GM06990 (cell line): ENCODE measurements around the gene CD4.
"Not testable (repeated sequence)": the region's sequence is repeated elsewhere in the genome, so short reads cannot be mapped to it uniquely, and the experiment has no call there.

Experiments used
- DNase-seq: peaks from one replicate; pipeline ENCODE4 v3.0.0-alpha.2; 2011; ENCODE audit not compliant: insufficient read length; ENCODE audit errors: extremely low read depth
- H3K27me3 ChIP-seq: replicated peaks from 2 replicates; pipeline ENCODE4 v1.6.0; 2011; ENCODE audit warnings: low read length; ENCODE audit not compliant: control insufficient read depth, insufficient read depth
- H3K36me3 ChIP-seq: 2 replicates; pipeline ENCODE4 v1.5.1; 2011; ENCODE audit warnings: low read length; ENCODE audit not compliant: control insufficient read depth, insufficient read depth
- H3K4me3 ChIP-seq: replicated peaks from 2 replicates; pipeline ENCODE4 v1.5.1; 2011; ENCODE audit warnings: low read depth, mild to moderate bottlenecking, control low read depth, low read length
- TF ChIP-seq, protein P1 (sequence below): IDR thresholded peaks from 2 replicates; pipeline ENCODE4 v1.5.1; 2011; ENCODE audit warnings: low read length, control low read depth, mild to moderate bottlenecking, inconsistent platforms; ENCODE audit not compliant: insufficient read depth, poor library complexity, severe bottlenecking

Gene CD4

DNA sequence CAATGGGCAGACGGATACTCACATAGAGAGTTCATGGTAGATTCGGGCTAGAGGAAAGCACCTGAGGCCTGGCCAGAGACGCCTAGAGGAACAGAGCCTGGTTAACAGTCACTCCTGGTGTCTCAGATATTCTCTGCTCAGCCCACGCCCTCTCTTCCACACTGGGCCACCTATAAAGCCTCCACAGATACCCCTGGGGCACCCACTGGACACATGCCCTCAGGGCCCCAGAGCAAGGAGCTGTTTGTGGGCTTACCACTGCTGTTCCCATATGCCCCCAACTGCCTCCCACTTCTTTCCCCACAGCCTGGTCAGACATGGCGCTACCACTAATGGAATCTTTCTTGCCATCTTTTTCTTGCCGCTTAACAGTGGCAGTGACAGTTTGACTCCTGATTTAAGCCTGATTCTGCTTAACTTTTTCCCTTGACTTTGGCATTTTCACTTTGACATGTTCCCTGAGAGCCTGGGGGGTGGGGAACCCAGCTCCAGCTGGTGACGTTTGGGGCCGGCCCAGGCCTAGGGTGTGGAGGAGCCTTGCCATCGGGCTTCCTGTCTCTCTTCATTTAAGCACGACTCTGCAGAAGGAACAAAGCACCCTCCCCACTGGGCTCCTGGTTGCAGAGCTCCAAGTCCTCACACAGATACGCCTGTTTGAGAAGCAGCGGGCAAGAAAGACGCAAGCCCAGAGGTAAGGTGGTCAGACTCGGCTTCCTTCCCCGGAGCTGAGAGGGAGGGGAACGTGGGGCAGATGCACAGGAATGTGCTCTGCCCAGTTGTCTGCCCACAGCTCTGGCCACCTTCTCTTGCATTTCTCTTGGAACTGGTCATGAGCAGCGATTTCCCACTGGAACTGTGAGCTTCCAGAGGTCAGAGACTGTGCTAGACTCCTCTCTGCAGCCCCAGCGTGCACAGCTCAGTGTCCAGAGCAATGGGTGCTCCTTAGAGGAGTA, at the start of gene CD4:
Gene CD4, plus strand, starts transcription at position 557 of the 953 bp plus-strand sequence. CDS start 10,611 bp downstream, outside the sequence.
- no peak for DNase-seq
- Histone ChIP-seq H3K4me3 (no peak within 1 kb of the TSS), H3K36me3 (no peaks in the 10 kb centered on the region), H3K27me3 (no peaks in the 10 kb centered on the region)
- TF ChIP-seq, protein P1, sequence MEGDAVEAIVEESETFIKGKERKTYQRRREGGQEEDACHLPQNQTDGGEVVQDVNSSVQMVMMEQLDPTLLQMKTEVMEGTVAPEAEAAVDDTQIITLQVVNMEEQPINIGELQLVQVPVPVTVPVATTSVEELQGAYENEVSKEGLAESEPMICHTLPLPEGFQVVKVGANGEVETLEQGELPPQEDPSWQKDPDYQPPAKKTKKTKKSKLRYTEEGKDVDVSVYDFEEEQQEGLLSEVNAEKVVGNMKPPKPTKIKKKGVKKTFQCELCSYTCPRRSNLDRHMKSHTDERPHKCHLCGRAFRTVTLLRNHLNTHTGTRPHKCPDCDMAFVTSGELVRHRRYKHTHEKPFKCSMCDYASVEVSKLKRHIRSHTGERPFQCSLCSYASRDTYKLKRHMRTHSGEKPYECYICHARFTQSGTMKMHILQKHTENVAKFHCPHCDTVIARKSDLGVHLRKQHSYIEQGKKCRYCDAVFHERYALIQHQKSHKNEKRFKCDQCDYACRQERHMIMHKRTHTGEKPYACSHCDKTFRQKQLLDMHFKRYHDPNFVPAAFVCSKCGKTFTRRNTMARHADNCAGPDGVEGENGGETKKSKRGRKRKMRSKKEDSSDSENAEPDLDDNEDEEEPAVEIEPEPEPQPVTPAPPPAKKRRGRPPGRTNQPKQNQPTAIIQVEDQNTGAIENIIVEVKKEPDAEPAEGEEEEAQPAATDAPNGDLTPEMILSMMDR: no peak

DNA sequence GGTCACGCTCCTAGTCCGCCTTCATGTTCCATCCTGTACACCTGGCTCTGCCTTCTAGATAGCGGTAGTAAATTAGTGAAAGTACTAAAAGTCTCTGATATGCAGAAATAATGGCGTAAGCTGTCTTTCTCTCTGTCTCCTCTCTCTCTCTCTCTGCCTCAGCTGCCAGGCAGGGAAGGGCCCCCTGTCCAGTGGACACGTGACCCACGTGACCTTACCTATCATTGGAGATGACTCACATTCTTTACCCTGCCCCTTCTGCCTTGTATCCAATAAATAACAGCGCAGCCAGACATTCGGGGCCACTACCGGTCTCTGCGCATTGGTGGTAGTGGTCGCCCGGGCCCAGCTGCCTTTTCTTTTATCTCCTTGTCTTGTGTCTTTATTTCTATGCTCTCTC, 47.2 kb upstream of the CD4 start:
- not testable (repeated sequence) for H3K4me3 ChIP-seq, H3K27me3 ChIP-seq, H3K36me3 ChIP-seq, DNase-seq

DNA sequence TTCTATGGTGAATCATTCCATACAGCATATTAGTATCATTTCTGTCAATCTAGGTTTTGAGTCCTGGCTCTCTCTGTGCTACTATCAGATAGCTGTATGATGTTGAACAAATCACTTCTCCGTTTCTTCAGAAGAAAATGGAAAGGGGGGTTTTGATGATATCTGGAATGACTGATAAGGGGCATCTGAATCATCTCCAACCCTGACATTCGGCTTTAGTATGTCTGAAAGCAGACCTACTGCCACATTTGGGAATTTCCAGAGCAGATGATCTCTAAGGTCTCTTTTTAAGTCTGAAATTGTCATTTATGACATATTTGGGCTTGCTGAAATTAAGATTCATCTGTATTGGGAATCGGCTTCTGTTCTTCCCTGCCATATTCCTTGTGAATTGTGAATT, 46.5 kb upstream of the CD4 start:
- TF ChIP-seq, protein P1: no peak
- no peaks in the 10 kb centered on the region for H3K27me3 ChIP-seq
- peaks cover 2% of the 10 kb centered on the region for H3K36me3 ChIP-seq
- no peak overlapping the region for H3K4me3 ChIP-seq
- no peak for DNase-seq

GRCh38 chr12:6743300-6743699, 46.0 kb upstream of the CD4 start:
- H3K36me3 ChIP-seq, H3K27me3 ChIP-seq, DNase-seq, H3K4me3 ChIP-seq: not testable (repeated sequence)

DNA sequence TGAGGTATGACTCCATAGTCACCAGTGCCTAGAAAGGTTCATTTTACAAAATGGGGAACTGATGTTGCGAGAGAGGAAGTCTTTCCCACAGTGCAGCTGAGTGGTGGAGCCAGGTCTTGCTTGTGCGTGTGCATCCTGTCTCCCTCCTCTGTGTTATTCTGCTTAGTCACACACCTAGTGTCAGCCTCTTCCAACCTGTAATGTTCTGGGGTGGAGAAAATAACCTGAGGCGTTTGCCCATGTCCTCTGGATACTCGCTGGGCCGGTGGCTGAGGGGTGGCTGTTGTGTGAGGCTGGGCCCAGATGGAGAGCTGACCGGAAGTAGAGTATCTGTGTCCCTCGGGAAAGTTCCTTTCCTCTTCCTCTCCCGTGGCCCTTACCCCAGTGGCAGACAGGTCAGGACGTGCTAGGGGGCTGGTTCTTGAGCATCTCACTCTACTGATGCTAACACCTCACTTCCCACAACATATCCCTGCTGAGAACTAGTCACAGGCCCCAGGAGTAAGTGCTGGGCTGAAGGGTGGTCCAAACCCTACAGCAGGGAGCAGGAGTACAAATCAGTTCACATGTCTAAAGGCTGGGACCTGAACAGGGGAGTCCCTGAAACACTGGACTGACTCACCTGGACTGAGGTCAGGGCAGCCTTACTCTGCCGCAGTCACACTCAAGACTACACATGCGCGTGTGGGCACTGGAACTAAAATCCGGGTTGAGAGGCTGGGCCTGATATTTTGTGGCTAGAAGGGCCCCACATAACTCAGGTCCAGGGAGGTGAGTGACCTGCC, 43.4 kb upstream of the CD4 start:
- H3K36me3 ChIP-seq: peaks cover 21% of the 10 kb centered on the region
- TF ChIP-seq, protein P1: no peak
- H3K27me3 ChIP-seq: no peaks in the 10 kb centered on the region
- H3K4me3 ChIP-seq: no peak overlapping the region
- no peak for DNase-seq

DNA sequence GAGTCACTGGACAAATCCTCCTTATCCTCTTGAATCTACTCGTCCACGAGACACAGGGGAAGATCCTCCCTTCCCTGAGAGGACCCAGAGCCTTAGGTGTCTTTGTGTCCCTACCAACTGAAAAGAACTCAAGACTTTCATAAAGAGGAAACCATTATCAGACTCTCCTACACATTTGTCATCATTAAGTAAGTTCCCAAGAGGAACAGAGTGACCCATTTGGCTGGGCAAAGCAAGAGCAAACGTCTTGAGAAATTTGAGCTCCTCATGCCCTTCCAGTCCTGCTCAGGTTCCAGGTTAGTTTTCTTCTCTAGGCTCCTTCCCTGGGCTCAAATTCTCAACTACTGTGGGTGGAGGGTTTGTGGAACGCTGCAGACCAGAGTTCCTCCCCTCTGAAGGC, 42.1 kb upstream of the CD4 start:
- Histone ChIP-seq H3K36me3 (peaks cover 24% of the 10 kb centered on the region), H3K27me3 (no peaks in the 10 kb centered on the region), H3K4me3 (no peak overlapping the region)
- TF ChIP-seq, protein P1: no peak
- DNase-seq: no peak
